Inflammatory macrophage (primary cell): Measurements from ENCODE around the gene MYH7B.

Experiments used
- DNase-seq, 2 donors: peaks; one replicate each; pipeline ENCODE4 v3.0.0-alpha.2; 2020 to 2022
- total RNA-seq, 18 experiments: gene quantifications; one replicate each; lab custom pipeline; 2026; ENCODE audit warnings: mixed read lengths in 6 of 18, inconsistent platforms in 2 of 18; lab: John Stamatoyannopoulos, UW

Gene MYH7B
- 0 to 0.68 (median 0.32) reads per million in 18 experiments for total RNA-seq

DNA sequence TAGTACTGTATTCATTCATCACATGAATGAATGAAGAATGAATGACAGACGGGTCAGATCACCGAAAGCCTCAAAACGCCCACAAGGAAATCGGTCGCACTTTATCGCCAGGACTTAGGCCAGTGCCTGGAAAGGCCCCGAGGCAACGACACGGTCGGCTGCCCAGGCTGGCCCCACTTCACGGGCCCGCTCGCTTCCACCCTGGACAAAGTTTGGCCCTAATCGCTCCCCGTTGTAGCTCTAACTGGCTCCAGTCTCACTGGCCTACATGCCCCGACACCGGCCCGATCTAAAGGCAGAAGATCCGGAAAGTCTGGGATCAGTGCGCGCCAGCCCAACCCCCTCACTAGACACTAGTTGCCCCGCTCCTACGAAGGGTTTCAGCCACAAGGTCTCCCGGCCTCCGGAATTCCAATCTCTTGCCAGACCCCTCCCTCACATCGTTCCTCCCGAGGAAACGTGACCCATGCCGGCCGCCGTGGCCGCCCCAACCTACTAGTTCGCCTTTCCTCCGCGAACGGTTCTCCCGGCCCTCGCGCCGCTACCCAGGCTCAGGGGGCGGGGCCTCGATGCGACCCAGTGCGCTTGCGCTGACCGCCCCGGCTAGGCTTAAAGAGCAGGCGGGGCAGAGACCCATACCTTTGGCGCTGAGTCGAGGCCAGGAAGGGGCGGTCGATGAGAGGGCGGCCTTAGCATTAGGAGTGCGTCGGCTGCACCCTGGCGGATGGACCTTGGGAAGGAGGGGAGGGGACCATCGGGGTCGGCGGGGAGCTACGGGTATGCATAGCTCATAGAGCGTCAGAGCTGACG lies at the start of gene MYH7B, which contains the start of gene GSS:
Gene MYH7B (plus strand): TSS at position 638 of the 810 bp plus-strand sequence. CDS start 22,138 bp downstream, outside the sequence.
Gene GSS (minus strand): TSS at position 576 of the 810 bp plus-strand sequence. CDS start 3,954 bp downstream, outside the sequence.
- peak; percentile 95 to 97 for DNase-seq

DNA sequence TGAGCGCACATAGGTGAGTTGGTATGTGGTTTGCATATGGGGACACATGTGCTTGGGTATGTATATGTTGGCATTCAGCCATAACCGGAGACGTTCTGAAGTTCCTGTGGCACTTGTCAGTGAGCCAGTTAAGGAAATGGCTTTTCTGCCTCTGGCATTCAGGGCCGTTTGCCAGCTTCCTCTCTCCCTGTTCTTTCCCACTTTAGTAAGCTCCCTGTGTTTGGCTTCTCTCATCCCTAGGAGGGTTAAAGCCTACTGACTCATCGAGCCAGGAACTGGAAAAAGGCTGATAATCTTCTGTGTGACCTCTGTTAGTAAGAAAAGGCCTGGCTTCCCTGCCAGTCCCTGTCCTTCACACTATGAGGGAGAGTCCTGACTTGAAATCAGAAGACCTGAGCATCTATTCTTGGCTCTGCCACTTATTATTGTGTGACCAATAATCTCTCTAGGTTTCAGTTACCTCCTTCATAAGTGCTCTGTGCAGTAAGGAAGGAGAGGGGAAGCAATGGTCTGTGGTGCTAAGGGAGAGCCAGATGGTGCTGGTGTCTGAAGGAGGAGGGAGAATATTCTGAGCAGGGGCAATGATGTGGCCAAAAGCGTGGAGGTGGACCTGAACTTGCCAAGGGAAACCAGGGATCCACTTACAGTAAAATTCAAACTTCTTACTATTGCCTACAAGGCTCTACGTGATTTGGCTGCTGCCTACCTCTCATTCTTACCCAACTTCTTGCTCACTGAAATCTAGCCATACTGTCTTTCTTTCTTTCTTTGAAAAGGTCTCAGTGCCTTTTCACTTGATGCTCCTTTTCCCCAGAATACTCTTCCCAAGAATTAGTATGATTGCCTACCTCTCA lies 47.8 kb upstream of the MYH7B start:
- no peak for DNase-seq

DNA sequence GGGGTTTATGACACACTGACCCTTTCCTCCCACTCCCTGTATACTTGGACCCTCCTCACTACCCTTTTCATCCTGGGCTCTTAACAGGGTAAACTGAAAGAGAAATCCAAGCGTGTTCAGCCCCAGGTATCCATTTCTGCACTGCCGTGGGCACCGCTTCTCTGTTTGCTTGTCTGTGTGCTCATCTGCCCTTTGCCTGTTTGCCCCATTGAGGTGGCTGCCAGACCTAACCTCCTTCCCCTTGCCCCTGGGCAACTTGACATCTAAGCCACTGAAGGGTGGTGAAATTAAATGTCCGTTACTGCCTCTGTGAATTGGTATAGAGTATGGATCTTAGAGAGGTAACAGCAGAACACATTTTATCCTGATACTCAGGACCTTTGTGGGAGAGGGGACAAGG lies 40.5 kb upstream of the MYH7B start:
- DNase-seq: no peak

DNA sequence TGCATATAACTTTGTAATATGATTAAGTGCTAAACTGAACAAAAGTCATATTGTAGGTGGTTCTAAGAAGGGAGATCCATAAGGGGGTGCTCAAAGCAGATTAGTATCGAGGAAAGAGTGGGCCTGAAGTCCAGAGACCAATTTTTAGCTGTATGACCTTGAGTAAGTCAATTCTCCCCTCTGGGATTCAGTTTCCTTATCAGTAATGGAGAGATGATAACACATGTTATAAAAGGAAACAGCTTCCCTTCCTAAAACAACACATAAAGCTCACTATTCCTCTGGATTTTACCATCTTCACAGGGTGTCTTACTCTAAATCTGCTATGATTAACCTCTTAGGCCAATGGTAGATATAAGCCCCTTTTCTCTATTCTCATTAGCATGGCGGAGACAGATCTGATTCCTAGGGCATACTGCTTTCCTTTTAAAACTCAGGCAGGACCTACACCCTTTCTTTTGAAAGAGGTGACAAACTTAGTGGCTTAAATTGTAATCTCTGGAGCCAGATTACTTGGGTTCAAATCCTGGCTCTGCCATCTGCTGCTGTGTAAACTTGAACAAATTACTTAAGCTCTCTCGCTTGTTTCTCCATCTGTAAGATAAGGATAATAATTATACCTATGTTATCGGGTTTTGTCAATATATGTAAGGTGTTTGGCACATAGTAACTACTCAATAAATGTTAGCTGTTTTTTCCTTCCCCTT lies 39.8 kb upstream of the MYH7B start:
- DNase-seq: no peak

DNA sequence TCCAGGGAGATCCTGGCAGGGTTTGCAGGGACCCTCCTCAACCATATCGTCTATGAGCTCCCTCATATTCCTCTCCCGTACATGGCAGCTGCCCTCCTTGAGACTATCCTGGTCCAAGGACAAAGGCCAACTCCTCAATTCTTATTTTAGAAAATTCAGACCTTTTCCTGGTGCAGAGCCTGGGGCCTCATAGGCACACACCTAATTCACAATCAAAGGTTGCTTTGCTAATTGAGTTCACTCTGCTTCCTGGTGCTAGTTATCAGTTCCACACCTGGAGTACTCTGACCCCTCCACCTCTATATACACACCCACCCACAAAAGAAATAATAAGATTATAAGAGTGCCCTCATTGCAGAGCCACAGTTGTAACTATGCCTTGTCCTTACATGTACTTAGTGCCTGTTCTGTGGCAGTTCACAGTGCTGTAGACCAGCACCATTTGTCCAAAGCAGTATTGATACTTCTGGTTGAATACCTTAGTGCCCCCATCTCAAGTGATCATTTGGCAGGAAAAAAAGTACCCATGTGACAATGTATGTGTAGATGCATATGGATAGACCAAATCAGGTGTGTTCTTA lies 38.8 kb upstream of the MYH7B start:
- no peak for DNase-seq

DNA sequence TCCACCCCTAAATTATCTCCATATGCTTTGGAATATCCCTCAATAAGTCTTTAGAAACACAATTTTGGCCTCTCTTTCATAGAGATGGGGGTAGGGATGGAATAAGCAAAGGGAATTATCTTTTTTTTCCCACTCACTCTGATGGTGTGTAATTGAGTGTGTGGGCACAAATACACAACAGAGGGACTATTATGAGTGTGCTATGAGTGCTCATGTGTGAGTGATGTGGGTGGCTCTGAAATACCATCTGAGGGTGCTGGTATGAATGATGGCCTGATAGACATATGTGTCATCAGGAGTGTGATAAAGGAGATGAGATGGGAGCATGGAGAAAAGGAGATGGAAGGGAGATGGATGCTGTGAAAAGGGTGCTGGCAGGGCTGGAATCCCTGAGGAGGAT lies 35.6 kb upstream of the MYH7B start:
- no peak for DNase-seq

DNA sequence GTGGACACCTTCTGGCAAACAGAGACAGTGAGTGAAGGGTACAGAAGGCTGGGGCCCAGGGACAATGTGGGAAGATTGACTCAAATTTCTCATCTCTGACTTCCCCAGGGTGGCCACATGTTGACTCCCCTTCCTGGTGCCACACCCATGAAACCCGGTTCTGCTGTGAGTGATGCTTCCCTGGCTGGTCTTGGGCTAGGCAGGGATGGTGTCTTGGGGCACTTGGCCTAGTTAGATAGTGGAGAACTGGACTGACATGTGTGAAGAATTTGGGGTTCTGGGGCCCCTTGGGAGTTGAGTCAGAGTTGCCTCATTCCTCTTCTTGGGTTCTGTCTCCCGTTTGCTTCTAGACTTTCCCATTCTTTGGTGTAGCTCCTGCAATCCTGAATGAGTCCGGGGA lies 34.2 kb upstream of the MYH7B start:
- no peak for DNase-seq

DNA sequence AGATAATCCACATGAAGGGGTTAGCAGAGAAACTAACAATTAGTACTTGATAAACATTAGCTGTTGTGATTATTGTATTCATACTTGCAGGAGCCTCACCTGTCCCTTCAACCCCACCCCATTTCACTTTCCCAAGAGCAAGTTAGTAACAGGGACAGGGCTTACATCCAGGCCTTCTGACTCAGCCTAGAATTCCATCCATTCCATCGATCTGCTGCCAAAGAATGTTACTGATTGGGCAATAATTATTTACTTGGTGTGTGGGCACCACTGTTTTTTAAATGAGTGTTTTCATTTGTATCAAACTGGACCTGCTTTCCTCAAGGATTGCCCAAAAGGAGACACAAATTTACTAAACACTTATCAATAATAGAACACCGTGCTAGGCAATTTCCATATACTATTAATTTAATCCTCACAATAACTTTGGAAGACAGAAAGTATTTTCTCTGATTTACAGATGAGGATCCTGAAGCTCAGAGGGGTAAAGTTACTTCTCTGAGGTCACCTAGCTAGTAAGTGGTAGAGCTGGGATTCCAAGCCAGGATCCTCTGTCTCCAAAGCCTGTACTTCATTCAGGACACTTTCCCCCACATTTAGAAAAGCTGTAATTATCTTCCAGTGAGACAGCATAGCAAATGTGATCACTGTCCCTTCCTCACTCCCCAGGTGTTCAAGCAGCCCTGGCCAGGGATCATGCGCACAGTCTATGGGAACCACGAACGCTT lies 32.9 kb upstream of the MYH7B start:
- no peak for DNase-seq

DNA sequence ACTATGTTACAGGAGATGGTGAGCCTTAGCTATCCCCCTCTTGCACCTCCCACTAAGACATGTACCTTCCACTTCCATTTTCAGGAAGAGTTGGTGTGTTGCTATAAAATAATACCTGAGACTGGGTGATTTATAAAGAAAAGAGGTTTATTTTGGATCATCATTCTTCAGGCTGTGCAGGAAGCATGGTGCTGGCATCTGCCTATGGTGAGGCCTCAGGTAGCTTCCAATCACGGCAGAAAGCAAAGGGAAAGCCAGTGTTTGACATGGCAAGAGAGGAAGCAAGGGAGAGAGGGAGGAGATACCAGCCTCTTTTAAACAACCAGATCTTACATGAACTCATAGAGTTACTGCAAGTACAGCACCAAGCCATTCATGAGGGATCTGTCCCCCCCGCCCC lies 32.3 kb upstream of the MYH7B start:
- DNase-seq: no peak

DNA sequence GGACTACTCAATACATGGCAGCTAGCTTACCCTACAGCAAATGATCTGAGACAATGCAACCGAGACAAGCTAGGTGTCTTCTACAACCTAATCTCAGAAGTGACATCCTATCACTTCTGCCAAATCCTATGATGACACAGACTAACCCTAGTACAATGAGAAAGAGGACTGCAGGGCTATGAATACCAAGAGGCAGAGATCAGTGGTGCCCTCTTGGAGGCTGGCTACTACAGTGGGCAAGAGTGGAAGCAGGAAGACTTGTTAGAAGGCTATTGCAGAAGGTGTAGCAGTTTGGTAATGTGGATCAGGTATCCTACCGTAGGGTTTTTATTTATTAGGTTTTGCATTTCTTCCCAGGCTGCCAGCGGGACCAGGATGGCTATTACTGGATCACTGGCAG lies 30.3 kb upstream of the MYH7B start:
- no peak for DNase-seq

DNA sequence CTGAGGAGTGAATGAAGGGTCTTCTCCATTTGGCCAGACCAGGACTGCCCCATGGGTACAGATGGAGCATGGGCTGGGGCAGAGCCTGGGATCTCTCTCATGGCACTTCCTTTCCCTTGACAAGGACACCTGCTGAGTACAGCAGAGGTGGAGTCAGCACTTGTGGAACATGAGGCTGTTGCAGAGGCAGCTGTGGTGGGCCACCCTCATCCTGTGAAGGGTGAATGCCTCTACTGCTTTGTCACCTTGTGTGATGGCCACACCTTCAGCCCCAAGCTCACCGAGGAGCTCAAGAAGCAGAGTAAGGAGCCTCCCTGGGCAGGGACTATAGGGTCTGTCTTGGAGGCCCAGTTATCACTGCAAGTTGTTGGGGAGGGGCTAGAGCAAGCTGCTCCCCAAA lies 29.7 kb upstream of the MYH7B start:
- DNase-seq: no peak

DNA sequence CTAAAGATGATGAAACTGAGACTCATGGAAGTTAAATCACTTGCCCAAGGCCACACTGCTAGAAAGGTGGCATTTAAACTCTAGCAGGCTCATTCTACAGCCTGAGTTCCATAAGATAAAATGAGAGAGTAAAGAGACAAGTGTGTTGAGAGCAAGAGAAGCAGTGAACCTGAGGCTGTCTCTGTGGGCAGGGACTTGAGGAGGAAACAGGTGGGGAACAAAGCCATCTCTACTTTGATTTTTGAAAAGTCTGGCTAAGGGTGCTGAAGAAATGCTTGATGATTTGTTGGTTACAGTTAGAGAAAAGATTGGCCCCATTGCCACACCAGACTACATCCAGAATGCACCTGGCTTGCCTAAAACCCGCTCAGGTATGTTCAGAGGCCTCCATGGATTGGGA lies 29.1 kb upstream of the MYH7B start:
- DNase-seq: no peak

DNA sequence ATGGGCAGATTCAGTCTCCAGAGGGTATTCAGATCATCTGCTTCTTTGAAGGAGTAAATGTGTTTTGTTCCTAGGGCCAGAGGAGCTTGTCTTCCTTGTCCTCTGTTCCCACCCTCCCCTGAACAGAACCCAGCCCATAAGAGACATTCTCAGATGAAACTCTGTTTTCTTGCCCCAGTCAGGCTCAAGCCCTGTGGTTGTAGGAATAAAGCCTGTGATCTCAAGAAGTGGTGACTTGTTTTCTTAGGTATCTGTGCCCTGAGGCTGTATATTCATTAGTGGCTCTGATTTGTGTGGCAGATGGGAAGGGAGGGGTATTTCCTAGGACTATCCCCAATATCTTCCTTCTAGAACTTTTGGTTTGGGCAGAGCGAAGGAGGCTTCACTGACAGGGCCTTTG lies 27.9 kb upstream of the MYH7B start:
- no peak for DNase-seq

DNA sequence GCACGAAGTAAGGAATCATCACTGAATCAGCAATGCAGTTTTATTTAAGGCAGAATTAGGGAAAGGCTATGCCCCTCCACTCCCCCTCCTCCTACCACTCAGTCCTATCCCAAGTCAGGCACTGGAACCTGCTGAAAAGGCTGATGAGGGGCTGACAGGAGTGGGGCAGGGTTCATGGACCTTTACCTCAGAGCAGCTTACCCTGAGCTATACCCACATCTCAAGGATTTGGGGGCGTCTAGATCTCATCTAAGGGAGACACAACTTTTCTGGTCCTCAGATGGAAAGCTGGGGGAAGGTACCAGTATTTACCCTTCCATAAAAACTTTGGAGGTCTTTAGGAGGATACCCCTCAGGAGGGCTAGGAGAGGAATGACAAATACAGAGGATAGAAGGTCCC lies 27.3 kb upstream of the MYH7B start:
- no peak for DNase-seq

DNA sequence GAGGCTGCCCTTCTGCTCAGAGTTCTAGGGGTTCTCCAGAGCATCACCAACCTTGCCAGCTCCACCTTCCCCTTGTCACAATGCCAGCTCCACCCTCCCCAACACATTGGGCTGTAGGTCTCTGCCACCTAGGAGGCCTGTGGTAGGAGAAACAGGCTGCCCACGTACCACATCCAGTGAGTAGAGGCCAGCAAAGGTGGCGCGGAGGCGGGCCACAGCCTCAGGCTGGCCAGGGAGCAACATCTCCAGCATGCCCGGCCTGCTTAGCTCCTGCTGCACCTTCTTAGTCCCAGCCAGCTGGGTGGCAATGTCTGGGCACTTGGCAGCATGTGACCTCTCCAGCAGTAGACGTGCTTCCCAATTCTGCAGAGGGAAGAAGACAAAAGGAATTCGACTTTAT lies 23.9 kb upstream of the MYH7B start:
- no peak for DNase-seq

DNA sequence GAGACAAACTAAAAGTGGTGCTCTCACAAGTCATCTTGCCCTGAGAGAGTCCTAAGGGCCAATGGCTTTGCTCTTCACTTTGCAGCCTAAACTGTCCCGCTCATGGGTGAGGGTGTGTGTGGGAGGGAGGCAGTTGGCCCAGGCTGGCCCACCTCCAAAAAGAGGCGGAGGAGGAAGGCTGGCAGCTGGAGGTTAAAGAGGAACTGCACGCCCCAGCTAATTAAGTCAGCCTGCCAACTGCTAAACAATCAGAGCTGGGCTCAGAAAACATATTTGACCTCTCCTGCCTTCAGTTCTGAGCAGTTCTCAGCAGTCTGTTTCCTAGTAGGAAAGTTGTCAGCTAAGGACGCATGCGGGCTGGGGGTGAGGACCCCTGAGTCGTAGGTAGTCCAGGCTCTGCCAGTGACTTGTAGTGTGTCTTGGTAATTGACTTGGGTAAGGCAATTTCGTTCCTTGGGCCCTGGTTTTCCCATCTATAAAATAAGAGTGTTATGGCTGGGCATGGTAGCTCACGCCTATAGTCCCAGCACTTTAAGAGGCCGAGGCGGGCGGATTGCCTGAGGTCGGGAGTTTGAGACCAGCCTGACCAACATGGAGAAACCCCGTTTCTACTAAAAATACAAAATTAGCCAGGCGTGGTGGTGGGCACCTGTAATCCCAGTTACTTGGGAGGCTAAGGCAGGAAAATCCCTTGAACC lies 17.1 kb upstream of the MYH7B start:
- DNase-seq: peak; percentile 84 to 86

DNA sequence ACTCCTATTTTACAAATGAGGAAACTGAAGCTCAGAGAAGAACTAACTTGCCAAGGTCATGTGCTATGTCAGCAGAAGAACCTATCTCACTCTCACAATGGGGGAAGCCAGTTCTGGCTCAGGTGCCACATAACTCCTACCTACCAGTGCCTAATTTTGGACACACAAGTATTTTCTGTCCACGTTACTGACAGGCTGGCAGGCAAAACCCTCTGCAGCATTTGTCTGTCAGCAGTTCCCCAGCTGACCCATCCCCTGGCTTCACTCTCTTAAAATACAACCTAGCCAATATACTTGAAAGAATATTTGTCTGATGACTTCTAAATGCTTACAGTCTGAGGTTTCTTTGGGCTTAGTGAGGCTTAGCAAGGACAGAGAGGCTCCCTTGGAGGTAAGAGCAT lies 15.6 kb upstream of the MYH7B start:
- DNase-seq: peak; percentile 33 to 48

DNA sequence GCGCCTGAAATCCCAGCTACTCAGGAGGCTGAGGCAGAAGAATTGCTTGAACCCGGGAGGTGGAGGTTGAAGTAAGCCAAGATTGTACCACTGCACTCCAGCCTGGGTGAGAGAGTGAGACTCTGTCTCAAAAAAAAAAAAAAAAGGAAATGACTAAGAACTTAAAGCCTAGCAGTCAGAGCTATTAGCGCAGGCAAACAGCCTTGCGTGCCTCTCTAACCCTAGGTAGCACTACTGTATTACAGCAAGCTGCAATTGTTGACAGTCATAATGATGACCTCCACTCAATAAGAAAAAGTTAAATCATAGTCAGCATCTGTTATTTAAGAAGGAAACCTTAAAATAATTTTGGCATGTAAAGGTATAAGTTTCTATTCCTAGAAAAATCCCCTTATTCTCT lies 14.4 kb upstream of the MYH7B start:
- peak; percentile 58 to 74 for DNase-seq

DNA sequence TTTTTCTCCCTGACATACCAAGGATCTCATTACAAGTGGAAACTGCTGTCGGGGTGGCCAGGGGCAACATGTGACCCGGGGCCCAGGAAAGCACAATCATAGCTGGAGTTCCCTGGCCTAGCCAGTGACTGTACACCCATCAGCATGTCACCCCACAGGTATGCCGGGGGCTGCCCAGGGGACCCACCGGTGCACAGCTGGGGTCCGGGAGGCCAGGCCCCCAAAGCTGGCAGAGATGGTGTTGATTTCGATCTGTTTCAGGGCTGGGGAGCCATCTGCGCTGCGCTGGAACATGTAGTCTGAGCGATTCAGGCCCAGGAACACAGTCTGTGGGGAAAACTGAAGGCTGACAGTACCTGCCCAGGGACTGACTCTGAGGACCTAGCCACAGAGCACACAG lies 13.4 kb upstream of the MYH7B start:
- no peak for DNase-seq

DNA sequence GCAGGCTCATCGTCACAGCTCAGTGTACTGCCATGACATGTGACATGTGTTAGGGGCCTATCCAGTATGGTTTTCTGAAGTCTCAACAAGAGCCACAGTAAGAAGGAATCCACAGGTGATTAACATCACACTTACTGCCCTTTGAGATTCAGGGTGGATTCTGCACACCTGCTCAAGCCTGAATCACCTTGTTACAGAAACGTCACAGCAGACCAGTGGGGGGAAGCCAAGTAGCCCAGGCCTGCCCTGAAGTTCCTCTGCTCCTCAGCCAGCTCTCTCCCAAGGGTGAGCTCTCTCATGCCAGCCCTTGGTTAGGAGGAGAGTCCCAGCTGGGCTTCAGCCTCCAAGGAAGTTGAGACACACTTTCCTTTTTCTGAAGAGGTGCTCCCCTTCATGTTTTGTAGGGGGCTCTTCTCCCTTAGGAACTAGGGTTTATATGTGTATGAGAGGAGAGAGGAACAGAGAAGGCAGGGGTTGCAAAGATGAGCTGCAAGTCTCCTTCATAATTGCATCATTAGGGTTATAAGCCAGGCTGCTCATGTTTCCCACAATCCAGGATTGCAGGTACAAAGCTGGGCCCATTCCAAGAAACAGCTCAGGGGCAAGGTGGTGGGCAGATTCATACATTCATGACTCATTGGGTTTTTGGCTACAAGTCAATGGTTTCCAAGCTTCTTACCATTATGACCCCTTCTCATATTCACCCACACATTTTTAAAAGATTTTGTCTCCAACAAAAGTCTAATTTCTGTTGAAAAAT lies 11.7 kb upstream of the MYH7B start:
- no peak for DNase-seq
